Astrocyte (in vitro differentiated cells and primary cell): Measurements from ENCODE around the gene PTPN5. TPM values are rescaled to one million over a fixed set of nuclear protein-coding genes. Genes with fewer than 3 reads are reported as not detected.

Experiments
- DNase-seq: peaks from one replicate; pipeline ENCODE4 v3.0.0-alpha.2; 2010; ENCODE audit warnings: low read depth
- FAIRE-seq: peaks from 2 replicates; lab custom pipeline; 2011; peaks lifted over from hg19 to GRCh38; lab: Jason Lieb, UNC
- H2AFZ ChIP-seq: 2 replicates; pipeline ENCODE4 v1.6.0; 2012; ENCODE audit warnings: low read depth, low read length, inconsistent platforms
- H3K27ac ChIP-seq: 2 replicates; pipeline ENCODE4 v1.5.1; 2011; ENCODE audit warnings: low read depth, low read length, inconsistent platforms
- H3K27me3 ChIP-seq: 2 replicates; pipeline ENCODE4 v1.6.0; 2011; ENCODE audit warnings: low read length, inconsistent platforms; ENCODE audit not compliant: insufficient read depth
- H3K36me3 ChIP-seq: 2 replicates; pipeline ENCODE4 v1.5.1; 2011; ENCODE audit warnings: low read length, inconsistent platforms; ENCODE audit not compliant: insufficient read depth
- H3K4me1 ChIP-seq: 2 replicates; pipeline ENCODE4 v1.5.1; 2011; ENCODE audit warnings: low read length, inconsistent platforms; ENCODE audit not compliant: insufficient read depth
- H3K4me2 ChIP-seq: 2 replicates; pipeline ENCODE4 v1.6.0; 2012; ENCODE audit warnings: low read length, inconsistent platforms
- H3K4me3 ChIP-seq: 2 replicates; pipeline ENCODE4 v1.5.1; 2011; ENCODE audit warnings: low read depth, mild to moderate bottlenecking, low read length, inconsistent platforms; ENCODE audit not compliant: insufficient read depth
- H3K79me2 ChIP-seq: 2 replicates; pipeline ENCODE4 v1.6.0; 2012; ENCODE audit warnings: mild to moderate bottlenecking, low read length, inconsistent platforms; ENCODE audit not compliant: insufficient read depth
- H3K9ac ChIP-seq: 2 replicates; pipeline ENCODE4 v1.6.0; 2012; ENCODE audit warnings: mild to moderate bottlenecking, low read length, inconsistent platforms
- H3K9me3 ChIP-seq: 2 replicates; pipeline ENCODE4 v1.5.1; 2012; ENCODE audit warnings: low read depth, mild to moderate bottlenecking, low read length, inconsistent platforms; ENCODE audit not compliant: insufficient read depth
- H4K20me1 ChIP-seq: 2 replicates; pipeline ENCODE4 v1.6.0; 2012; ENCODE audit warnings: low read length, inconsistent platforms; ENCODE audit not compliant: insufficient read depth
- H3K27ac Mint-ChIP-seq: one replicate; pipeline ENCODE4 v1.8.0; 2021; ENCODE audit warnings: mild to moderate bottlenecking, mixed read lengths; ENCODE audit not compliant: unreplicated experiment
- H3K27me3 Mint-ChIP-seq: one replicate; pipeline ENCODE4 v1.8.0; 2021; ENCODE audit warnings: low read depth, mixed read lengths; ENCODE audit not compliant: unreplicated experiment
- H3K36me3 Mint-ChIP-seq: one replicate; pipeline ENCODE4 v1.8.0; 2021; ENCODE audit warnings: low read depth, mixed read lengths; ENCODE audit not compliant: unreplicated experiment
- H3K4me1 Mint-ChIP-seq: one replicate; pipeline ENCODE4 v1.8.0; 2021; ENCODE audit warnings: low read depth, mixed read lengths; ENCODE audit not compliant: unreplicated experiment
- H3K4me3 Mint-ChIP-seq: one replicate; pipeline ENCODE4 v1.8.0; 2021; ENCODE audit warnings: mild to moderate bottlenecking, moderate library complexity, mixed read lengths; ENCODE audit not compliant: unreplicated experiment
- H3K9me3 Mint-ChIP-seq: one replicate; pipeline ENCODE4 v1.8.0; 2021; ENCODE audit warnings: mild to moderate bottlenecking, mixed read lengths; ENCODE audit not compliant: unreplicated experiment
- EZH2 ChIP-seq: IDR thresholded peaks from 2 replicates; pipeline ENCODE4 v1.6.1; 2012; ENCODE audit warnings: mild to moderate bottlenecking, low read length, inconsistent platforms; ENCODE audit not compliant: insufficient read depth
- total RNA-seq: library from RNA; stranded (reverse); gene quantifications from 2 replicates; pipeline ENCODE4 v1.2.1, GENCODE V29; 2021
- TF ChIP-seq, protein P1 (sequence below): IDR thresholded peaks from 2 replicates; pipeline ENCODE4 v1.5.1; 2011; ENCODE audit warnings: low read depth, mild to moderate bottlenecking, inconsistent platforms, low read length, moderate library complexity; ENCODE audit not compliant: insufficient read depth

PTPN5 gene
- total RNA-seq, 1 donor from 2014 or later = 0.07 TPM

- Mint-ChIP-seq H3K27ac (no peak overlapping the region), H3K27me3 (peaks cover 33% of the 10 kb centered on the region), H3K4me1 (peaks cover 2% of the 10 kb centered on the region), H3K9me3 (peaks cover 2% of the 10 kb centered on the region), H3K36me3 (no peaks in the 10 kb centered on the region), H3K4me3 (no peak overlapping the region)
- no peak overlapping the region for H2AFZ ChIP-seq
- H3K4me2 ChIP-seq = no peak overlapping the region
- H3K36me3 ChIP-seq = no peaks in the 10 kb centered on the region
- no peaks in the 10 kb centered on the region for H3K79me2 ChIP-seq
- H3K9me3 ChIP-seq = no peaks in the 10 kb centered on the region
- no peaks in the 10 kb centered on the region for H4K20me1 ChIP-seq
- H3K27ac ChIP-seq = no peak overlapping the region
- DNase-seq (no peak), FAIRE-seq (no peak)
- no peaks in the 10 kb centered on the region for H3K4me1 ChIP-seq
- no peak overlapping the region for H3K9ac ChIP-seq
- no peak for TF ChIP-seq EZH2
- TF ChIP-seq, protein P1, sequence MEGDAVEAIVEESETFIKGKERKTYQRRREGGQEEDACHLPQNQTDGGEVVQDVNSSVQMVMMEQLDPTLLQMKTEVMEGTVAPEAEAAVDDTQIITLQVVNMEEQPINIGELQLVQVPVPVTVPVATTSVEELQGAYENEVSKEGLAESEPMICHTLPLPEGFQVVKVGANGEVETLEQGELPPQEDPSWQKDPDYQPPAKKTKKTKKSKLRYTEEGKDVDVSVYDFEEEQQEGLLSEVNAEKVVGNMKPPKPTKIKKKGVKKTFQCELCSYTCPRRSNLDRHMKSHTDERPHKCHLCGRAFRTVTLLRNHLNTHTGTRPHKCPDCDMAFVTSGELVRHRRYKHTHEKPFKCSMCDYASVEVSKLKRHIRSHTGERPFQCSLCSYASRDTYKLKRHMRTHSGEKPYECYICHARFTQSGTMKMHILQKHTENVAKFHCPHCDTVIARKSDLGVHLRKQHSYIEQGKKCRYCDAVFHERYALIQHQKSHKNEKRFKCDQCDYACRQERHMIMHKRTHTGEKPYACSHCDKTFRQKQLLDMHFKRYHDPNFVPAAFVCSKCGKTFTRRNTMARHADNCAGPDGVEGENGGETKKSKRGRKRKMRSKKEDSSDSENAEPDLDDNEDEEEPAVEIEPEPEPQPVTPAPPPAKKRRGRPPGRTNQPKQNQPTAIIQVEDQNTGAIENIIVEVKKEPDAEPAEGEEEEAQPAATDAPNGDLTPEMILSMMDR = no peak
- no peak overlapping the region for H3K4me3 ChIP-seq
- peaks cover 4% of the 10 kb centered on the region for H3K27me3 ChIP-seq
These were observed 20.1 kb downstream of the PTPN5 start for GRCh38 chr11:18771266-18772035.

DNA sequence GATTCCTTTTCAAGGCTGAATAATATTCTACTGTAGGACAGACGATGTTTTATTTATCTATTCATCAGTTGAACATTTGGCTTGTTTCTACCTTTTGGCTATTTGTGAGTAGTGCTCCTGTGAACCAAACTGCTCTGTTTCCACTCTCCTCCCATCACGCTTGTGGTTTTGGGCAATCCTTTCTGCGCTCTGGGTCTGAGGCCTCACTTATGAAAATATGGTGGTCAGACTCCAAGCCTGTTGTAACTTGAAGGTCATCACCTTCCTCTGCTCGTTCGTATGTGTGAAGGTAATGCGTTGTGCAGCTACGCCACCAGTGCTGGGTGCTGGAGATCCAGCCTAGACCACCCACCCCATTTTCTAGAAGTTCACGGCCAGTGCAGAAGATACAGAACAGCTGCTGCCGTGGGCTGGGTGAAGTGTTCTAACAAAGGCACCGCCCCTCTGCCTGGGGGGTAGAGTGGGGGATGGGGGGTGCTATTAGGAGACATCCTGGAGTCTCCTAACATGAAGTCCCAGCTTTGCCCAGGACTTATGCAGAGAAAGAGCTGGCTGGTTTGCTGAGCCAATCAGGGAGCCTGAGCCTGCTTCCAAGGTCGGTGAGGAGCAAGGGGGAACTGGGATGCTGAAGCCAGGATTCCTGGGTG is 21.0 kb downstream of the PTPN5 start:
- peaks cover 33% of the 10 kb centered on the region for H3K27me3 Mint-ChIP-seq
- H3K4me1 Mint-ChIP-seq = peaks cover 2% of the 10 kb centered on the region
- H3K27ac ChIP-seq = no peak overlapping the region
- no peak overlapping the region for H3K9ac ChIP-seq
- no peaks in the 10 kb centered on the region for H3K36me3 Mint-ChIP-seq
- FAIRE-seq (no peak), DNase-seq (no peak)
- no peak overlapping the region for H3K27ac Mint-ChIP-seq
- H3K4me3 ChIP-seq = no peak overlapping the region
- H3K9me3 ChIP-seq = no peaks in the 10 kb centered on the region
- no peaks in the 10 kb centered on the region for H3K36me3 ChIP-seq
- no peaks in the 10 kb centered on the region for H3K4me1 ChIP-seq
- peaks cover 4% of the 10 kb centered on the region for H3K27me3 ChIP-seq
- H3K79me2 ChIP-seq = no peaks in the 10 kb centered on the region
- H4K20me1 ChIP-seq = no peaks in the 10 kb centered on the region
- H3K9me3 Mint-ChIP-seq = peaks cover 2% of the 10 kb centered on the region
- no peak overlapping the region for H3K4me2 ChIP-seq
- H3K4me3 Mint-ChIP-seq = no peak overlapping the region
- no peak overlapping the region for H2AFZ ChIP-seq
- TF ChIP-seq EZH2 = no peak
- TF ChIP-seq, protein P1 = no peak
